HG02884 (cell line): ENCODE data around the gene TXNL1.
"Not testable (repeated sequence)": the region's sequence is repeated elsewhere in the genome, so short reads cannot be mapped to it uniquely, and the experiment has no call there.

ENCODE experiments used
- ATAC-seq: cut with Tn5 transposase; IDR thresholded peaks from one replicate; pipeline ENCODE4 v1.9.1; 2021; ENCODE audit warnings: mild to moderate bottlenecking, moderate library complexity; ENCODE audit not compliant: unreplicated experiment

Gene TXNL1

GRCh38 chr18:56638232-56639103, at the start of gene TXNL1:
Gene TXNL1 (minus strand): TSS chr18:56638592. CDS start chr18:56638440, 152 bp downstream.
- peak; percentile 96 for ATAC-seq

- no peak for ATAC-seq
Observed at GRCh38 chr18:56684277-56684676, 45.9 kb upstream of the TXNL1 start.

- no peak for ATAC-seq
Observed at GRCh38 chr18:56678836-56679565, 40.6 kb upstream of the TXNL1 start.

- no peak for ATAC-seq
Observed at GRCh38 chr18:56676639-56677038, 38.2 kb upstream of the TXNL1 start.

GRCh38 chr18:56672981-56673380, 34.6 kb upstream of the TXNL1 start:
- no peak for ATAC-seq

GRCh38 chr18:56672391-56672790, 34.0 kb upstream of the TXNL1 start:
- no peak for ATAC-seq

GRCh38 chr18:56662902-56663301, 24.5 kb upstream of the TXNL1 start:
- no peak for ATAC-seq

- ATAC-seq, result no peak
Observed at GRCh38 chr18:56662502-56662901, 24.1 kb upstream of the TXNL1 start.

GRCh38 chr18:56662063-56662408, 23.6 kb upstream of the TXNL1 start:
- ATAC-seq, result no peak

GRCh38 chr18:56661360-56662062, 23.1 kb upstream of the TXNL1 start:
- no peak for ATAC-seq

GRCh38 chr18:56660655-56661054, 22.3 kb upstream of the TXNL1 start:
- ATAC-seq, result no peak

GRCh38 chr18:56659111-56659510, 20.7 kb upstream of the TXNL1 start:
- no peak for ATAC-seq

GRCh38 chr18:56658261-56658660, 19.9 kb upstream of the TXNL1 start:
- ATAC-seq, result no peak

- ATAC-seq, result not testable (repeated sequence)
Observed at GRCh38 chr18:56654280-56654679, 15.9 kb upstream of the TXNL1 start.

GRCh38 chr18:56652802-56653201, 14.4 kb upstream of the TXNL1 start:
- ATAC-seq, result no peak

GRCh38 chr18:56651771-56652092, 13.3 kb upstream of the TXNL1 start:
- ATAC-seq, result no peak

- peak; percentile 94 for ATAC-seq
Observed at GRCh38 chr18:56650944-56651770, 12.8 kb upstream of the TXNL1 start, which contains the start of gene WDR7. Gene WDR7 (plus strand): TSS chr18:56651359. CDS start chr18:56672516, 21,157 bp downstream.

- ATAC-seq, result no peak
Observed at GRCh38 chr18:56649996-56650395, 11.6 kb upstream of the TXNL1 start.

- no peak for ATAC-seq
Observed at GRCh38 chr18:56647951-56648893, 9.8 kb upstream of the TXNL1 start.

GRCh38 chr18:56647071-56647470, 8.7 kb upstream of the TXNL1 start:
- no peak for ATAC-seq
